Testis (tissue), 2 donors: ENCODE data around the gene CBFA2T2.

Experiments
- CTCF ChIP-seq, 3 experiments: fragments of 450-650 bp in 2 of 3; fragments of 200-600 bp in 1 of 3; sonication (generic) in 1 of 3; IDR thresholded peaks; one replicate each; pipeline ENCODE4 v1.5.1; 2016 to 2019; ENCODE audit warnings: antibody characterized with exemption in 3 of 3, mild to moderate bottlenecking in 2 of 3, moderate library complexity in 1 of 3
- POLR2A ChIP-seq: fragments of 450-650 bp; IDR thresholded peaks from one replicate; pipeline ENCODE4 v1.6.1; 2017; ENCODE audit warnings: antibody characterized with exemption, mild to moderate bottlenecking, moderate library complexity

DNA sequence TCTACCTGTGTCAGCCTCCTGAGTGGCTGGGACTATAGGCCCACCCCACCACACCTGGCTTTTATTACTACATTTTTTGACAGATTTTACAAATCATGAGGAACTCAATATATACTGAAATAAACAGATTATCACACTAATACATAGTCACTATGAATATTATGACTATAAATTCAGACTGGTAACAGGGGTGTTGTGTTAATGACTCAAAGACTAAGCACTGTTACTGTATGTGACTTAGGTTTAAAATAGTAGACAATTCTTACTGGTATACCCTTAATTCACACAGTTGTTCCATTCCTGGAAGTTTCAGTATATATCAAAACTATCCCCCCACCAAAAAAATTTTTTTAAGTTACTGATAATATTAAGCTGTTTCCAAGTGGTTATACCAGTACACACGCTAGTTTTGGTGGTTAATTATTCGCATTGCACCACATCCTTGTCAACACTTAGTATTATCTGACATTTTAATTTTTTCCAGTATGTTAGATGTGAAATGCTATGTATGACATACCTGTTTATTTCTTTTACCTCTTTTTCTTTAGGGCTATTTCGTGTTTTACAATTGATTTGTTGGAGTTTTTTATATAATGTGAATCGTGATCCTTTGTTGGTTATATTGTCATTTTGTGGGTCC, 137.8 kb downstream of the CBFA2T2 start:
- TF ChIP-seq CTCF (IDR thresholded peaks at IDR 0.05) = no peak
- TF ChIP-seq POLR2A = no peak
